Cardiac muscle cell (in vitro differentiated cells and primary cell): ENCODE data around the gene SMARCD1. TPM values are rescaled to one million over a fixed set of nuclear protein-coding genes. Genes with fewer than 3 reads are reported as not detected.
A peak's percentile ranks its signal among the peaks of the same experiment; 100 is the strongest.
"Not testable (repeated sequence)": the region's sequence is repeated elsewhere in the genome, so short reads cannot be mapped to it uniquely, and the experiment has no call there.

Source experiments
- DNase-seq, 2 donors: peaks; one replicate each; pipeline versions ENCODE4 v3.0.0 to v3.0.0-alpha.2; 2010 to 2017; ENCODE audit warnings: low read depth in 1 of 2, low spot score in 1 of 2
- H3K27ac ChIP-seq: fragments of 200-600 bp; sonication (generic); 2 replicates; pipeline ENCODE4 v1.5.1; 2016
- H3K27me3 ChIP-seq: fragments of 200-600 bp; sonication (generic); 2 replicates; pipeline ENCODE4 v1.6.0; 2016; ENCODE audit warnings: control low read depth
- H3K36me3 ChIP-seq: fragments of 200-600 bp; sonication (generic); 2 replicates; pipeline ENCODE4 v1.5.1; 2016; ENCODE audit warnings: control low read depth
- H3K4me1 ChIP-seq: fragments of 200-600 bp; sonication (generic); 2 replicates; pipeline ENCODE4 v1.8.1; 2017; ENCODE audit warnings: low read depth, mild to moderate bottlenecking, mixed run types
- H3K4me3 ChIP-seq: fragments of 200-600 bp; sonication (generic); 2 replicates; pipeline ENCODE4 v1.5.1; 2016; ENCODE audit warnings: mild to moderate bottlenecking
- H3K9me3 ChIP-seq: fragments of 200-600 bp; sonication (generic); 2 replicates; pipeline ENCODE4 v1.5.1; 2017; ENCODE audit warnings: low read depth, mild to moderate bottlenecking, control low read depth
- polyA plus RNA-seq: library from polyadenylated mRNA; unstranded; fragments of >200 nt; fragmentation: Nextera tagmentation; extraction: Ambion mirVana; gene quantifications from 2 replicates; pipeline ENCODE4 v1.2.1, GENCODE V29; 2016
- total RNA-seq: library from RNA; depleted of rRNA; stranded (reverse); fragments of >200 nt; gene quantifications from 2 replicates; pipeline ENCODE4 v1.2.3, GENCODE V29; 2016
- TF ChIP-seq, protein P1 (sequence below): IDR thresholded peaks from 2 replicates; pipeline ENCODE4 v1.5.1; 2012; ENCODE audit warnings: low read depth, mild to moderate bottlenecking, low read length

Gene SMARCD1
- total and polyA plus RNA-seq, 2 experiments from 2014 or later: 45.1 to 108 TPM

- Histone ChIP-seq H3K4me1 (peaks cover 7% of the 10 kb centered on the region), H3K9me3 (no peaks in the 10 kb centered on the region), H3K4me3 (no peak overlapping the region), H3K27me3 (no peaks in the 10 kb centered on the region), H3K27ac (no peak overlapping the region), H3K36me3 (no peaks in the 10 kb centered on the region)
- DNase-seq: no peak
- TF ChIP-seq, protein P1, sequence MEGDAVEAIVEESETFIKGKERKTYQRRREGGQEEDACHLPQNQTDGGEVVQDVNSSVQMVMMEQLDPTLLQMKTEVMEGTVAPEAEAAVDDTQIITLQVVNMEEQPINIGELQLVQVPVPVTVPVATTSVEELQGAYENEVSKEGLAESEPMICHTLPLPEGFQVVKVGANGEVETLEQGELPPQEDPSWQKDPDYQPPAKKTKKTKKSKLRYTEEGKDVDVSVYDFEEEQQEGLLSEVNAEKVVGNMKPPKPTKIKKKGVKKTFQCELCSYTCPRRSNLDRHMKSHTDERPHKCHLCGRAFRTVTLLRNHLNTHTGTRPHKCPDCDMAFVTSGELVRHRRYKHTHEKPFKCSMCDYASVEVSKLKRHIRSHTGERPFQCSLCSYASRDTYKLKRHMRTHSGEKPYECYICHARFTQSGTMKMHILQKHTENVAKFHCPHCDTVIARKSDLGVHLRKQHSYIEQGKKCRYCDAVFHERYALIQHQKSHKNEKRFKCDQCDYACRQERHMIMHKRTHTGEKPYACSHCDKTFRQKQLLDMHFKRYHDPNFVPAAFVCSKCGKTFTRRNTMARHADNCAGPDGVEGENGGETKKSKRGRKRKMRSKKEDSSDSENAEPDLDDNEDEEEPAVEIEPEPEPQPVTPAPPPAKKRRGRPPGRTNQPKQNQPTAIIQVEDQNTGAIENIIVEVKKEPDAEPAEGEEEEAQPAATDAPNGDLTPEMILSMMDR: no peak
These were observed 3.9 kb upstream of the SMARCD1 start for GRCh38 chr12:50081096-50081808.

- H3K36me3 ChIP-seq: peaks cover 8% of the 10 kb centered on the region
- no peaks in the 10 kb centered on the region for H3K27me3 ChIP-seq
- H3K4me1 ChIP-seq: peaks cover 2% of the 10 kb centered on the region
- TF ChIP-seq, protein P1: no peak
- H3K27ac ChIP-seq: no peak overlapping the region
- DNase-seq: no peak
- H3K4me3 ChIP-seq: no peak overlapping the region
- no peaks in the 10 kb centered on the region for H3K9me3 ChIP-seq
These were observed 2.5 kb upstream of the SMARCD1 start for GRCh38 chr12:50082644-50083043.

- TF ChIP-seq, protein P1: no peak
- H3K4me1 ChIP-seq: no peaks in the 10 kb centered on the region
These were observed 1.8 kb upstream of the SMARCD1 start for GRCh38 chr12:50083301-50083700.

GRCh38 chr12:50084409-50084774 lies 750 bp upstream of the SMARCD1 start:
- not testable (repeated sequence) for H3K4me1 ChIP-seq, H3K9me3 ChIP-seq, DNase-seq, H3K27me3 ChIP-seq
- Histone ChIP-seq H3K27ac (peak overlapping the region; percentile 96), H3K4me3 (peak overlapping the region; percentile 93), H3K36me3 (peaks cover 14% of the 10 kb centered on the region)

More at GRCh38 chr12:50083301-50083700, 1.8 kb upstream of the SMARCD1 start:
- H3K4me3 ChIP-seq: no peak overlapping the region
- H3K27ac ChIP-seq: no peak overlapping the region
- no peak for DNase-seq
- H3K9me3 ChIP-seq: no peaks in the 10 kb centered on the region
- H3K36me3 ChIP-seq: peaks cover 8% of the 10 kb centered on the region
- no peaks in the 10 kb centered on the region for H3K27me3 ChIP-seq

DNA sequence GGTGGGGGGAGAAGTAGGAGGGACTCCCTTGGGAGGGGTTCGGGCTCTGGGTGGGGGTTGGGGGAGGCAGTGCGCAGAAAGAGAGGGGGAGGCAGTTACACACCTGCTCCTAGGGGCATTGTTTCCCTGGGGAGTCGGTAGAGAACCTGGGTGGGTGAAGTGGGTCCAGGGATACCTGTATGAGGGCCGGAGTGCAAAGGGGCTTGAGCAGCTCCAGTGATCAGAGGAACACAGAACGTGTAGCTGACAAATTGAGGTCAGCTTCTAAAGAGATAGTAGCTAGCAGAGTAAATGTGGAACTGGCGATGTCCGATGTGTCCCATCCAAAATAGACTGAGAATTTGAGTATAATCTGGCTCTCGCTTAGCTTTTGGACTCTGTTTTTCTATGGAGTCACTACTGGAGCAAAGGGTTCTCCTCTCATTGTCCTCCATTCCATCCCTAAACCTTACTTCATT lies 502 bp downstream of the SMARCD1 start:
- H3K36me3 ChIP-seq: peaks cover 25% of the 10 kb centered on the region
- H3K27ac ChIP-seq: peak overlapping the region; percentile 96
- H3K4me1 ChIP-seq: no peaks in the 10 kb centered on the region
- no peaks in the 10 kb centered on the region for H3K9me3 ChIP-seq
- TF ChIP-seq, protein P1: no peak
- peak overlapping the region; percentile 93 for H3K4me3 ChIP-seq
- no peak for DNase-seq
- H3K27me3 ChIP-seq: no peaks in the 10 kb centered on the region

- H3K27ac ChIP-seq: peak overlapping the region; percentile 96
- no peaks in the 10 kb centered on the region for H3K27me3 ChIP-seq
- H3K4me1 ChIP-seq: no peaks in the 10 kb centered on the region
- no peak for DNase-seq
- H3K36me3 ChIP-seq: peaks cover 28% of the 10 kb centered on the region
- TF ChIP-seq, protein P1: no peak
- H3K9me3 ChIP-seq: no peaks in the 10 kb centered on the region
- peak overlapping the region; percentile 93 for H3K4me3 ChIP-seq
These were observed 1.0 kb downstream of the SMARCD1 start for GRCh38 chr12:50086148-50086547.
